HG03159 (cell line): ENCODE results near the gene PDIA6.
"Not testable (repeated sequence)": the region's sequence is repeated elsewhere in the genome, so short reads cannot be mapped to it uniquely, and the experiment has no call there.

Experiments used
- ATAC-seq: cut with Tn5 transposase; IDR thresholded peaks from one replicate; pipeline ENCODE4 v1.9.1; 2021; ENCODE audit warnings: mild to moderate bottlenecking, moderate library complexity; ENCODE audit not compliant: unreplicated experiment

Gene PDIA6

DNA sequence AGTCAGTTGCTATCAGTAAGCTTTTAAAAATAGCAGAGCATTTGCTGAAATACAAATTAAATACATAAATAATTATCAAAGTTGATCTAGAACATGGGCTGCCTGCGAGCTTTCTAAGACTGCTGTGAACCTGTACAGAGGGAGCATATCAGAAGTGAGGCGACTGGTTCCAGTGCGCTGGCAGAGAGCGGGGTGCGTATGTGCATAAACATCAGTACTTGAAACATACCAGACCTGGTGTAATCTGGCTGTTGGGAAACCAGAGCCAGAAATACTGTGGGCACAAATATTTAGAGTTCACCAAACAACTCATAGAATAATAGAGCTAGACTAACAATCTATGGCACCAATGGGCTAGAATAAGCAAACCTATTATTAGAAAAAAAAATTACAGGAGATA lies 27.3 kb downstream of the PDIA6 start:
- no peak for ATAC-seq

DNA sequence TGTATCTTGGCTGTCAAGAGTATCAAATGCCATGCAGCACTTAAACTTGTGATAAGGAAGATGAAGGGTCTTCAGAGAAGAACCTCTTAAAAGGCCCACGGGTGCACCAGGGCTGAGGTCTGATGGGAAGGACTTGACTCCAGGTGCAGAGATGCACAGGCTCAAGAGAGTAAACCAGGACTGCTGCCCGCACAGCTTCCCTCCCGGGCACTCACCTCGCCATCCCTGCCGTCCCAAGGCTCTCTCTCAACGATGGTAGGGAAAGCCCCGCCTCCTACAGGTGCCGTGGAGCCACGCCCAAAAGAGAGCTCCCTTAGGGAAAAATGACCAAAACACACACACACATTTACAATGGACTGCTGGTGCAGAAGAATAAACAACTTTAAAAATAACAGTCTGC lies 27.9 kb downstream of the PDIA6 start:
- no peak for ATAC-seq

DNA sequence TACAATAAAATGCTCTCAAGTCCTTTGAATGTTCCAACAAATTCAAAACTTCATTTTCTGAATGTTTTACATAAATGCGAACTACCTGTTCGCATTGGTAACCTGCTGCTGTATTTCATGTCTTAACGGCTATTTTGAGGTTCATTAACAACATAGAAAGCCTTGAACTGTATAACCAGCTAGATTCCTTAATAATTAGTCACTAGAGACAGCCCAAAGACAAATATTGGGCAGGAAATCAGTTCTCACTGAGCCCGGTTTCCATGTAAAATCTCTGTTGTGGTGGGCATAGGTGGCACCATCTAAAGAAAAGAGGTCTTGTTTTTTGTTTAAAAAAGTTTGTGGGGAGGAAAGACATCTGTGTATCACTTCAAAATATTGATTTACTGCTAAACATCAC lies 29.2 kb downstream of the PDIA6 start:
- no peak for ATAC-seq

DNA sequence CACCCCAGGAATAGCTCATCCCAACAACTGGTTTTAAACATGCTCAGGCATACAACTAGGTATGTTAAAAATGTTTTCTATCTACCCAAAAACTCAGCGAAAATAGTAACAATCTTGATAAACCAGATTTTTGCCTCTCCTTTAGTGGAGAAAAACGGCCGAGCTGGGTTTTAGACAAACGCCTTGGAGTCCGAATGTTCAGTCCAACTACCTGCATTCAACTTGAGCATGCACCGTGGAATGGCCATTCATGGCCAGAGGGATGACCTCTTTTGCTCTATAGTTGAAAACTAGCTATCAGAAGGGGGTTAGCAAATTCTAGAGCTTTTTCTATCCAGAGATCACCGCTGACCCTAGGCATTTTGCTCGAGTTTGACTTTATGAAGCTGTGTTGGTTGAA lies 30.8 kb downstream of the PDIA6 start:
- ATAC-seq: no peak

DNA sequence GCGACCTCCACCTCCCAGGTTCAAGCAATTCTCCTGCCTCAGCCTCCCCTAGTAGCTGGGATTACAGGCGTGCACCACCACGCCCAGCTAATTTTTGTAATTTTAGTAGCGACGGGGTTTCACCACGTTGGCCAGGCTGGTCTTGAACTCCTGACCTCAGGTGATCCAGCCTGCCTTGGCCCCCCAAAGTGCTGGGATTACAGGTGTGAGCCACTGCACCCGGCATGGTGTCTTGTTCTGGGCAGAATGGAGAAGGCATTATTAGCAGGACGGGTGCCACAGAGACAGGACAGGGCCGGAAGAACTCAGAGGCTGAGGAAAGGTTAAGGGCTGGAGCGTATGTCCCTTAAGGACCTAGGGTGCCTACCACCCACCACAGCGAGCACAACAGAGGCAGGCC lies 31.8 kb downstream of the PDIA6 start:
- ATAC-seq: not testable (repeated sequence)

DNA sequence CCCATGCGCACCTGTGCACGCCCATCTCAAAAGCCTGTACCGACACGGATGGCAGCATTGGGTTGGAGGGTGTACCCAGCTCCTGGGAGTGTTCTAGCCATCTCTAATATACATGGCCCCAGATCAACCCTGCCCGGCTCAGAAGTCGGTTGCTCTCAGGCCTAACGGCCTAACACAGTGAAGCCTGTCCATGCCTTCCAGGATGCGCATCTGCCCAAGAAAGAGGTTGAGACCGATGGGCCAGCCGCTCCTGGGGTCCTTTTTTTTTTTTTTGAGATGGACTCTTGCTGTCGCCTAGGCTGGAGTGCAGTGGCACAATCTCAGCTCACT lies 32.1 kb downstream of the PDIA6 start:
- no peak for ATAC-seq

DNA sequence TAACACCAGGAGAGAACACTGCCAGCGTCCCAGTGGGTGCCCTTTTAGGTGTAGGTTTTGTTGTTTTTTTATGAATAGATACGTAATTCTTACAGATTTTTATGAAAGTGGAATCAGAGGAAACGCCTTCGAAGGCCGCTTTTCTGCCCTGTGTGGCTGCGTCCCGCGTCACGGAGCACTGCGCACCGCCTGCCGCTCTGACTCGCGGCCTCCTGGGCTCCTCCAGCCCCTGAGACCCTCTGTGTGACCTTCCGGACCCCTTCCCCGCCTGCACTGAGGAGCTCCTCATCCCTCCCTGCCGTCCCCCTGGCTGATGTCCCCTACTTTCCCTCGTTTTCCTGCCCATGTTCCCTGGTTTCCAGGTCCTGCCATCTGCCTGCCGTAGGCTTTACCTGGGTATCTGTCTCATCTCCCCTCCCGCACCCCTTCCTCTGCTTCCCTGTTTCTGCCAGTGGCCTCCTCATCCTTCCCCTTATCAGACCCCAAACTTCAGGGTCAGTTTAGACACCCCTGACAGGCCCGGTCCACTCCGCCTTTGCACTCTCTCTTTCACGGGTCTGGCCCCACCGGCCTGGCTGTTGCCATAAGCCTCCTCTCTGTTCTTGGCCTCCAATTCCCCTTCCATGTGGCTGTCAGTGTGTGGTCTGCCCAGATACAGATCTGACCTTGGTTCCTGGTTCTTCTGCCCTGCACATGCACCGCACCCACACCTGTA lies 32.7 kb downstream of the PDIA6 start:
- ATAC-seq: no peak

DNA sequence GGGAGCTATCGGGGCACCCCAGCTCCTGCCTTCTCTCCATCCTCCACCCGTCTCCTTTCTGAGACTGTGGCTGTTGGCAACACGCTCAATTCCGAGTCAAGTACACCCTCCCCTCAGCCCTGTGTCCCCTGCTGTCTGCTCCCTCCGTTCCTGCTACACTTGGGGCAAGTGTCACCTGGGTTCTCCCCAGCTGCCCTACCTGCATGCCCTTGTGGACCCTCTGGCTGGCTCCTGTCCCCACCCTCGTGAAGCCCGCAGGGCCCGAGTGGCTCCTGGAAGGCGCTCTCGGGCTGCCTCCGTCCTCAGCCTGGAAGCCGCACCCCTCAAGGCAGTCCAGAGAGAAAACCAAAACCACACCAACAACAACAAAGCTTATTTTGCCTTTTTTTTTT lies 33.9 kb downstream of the PDIA6 start:
- no peak for ATAC-seq

DNA sequence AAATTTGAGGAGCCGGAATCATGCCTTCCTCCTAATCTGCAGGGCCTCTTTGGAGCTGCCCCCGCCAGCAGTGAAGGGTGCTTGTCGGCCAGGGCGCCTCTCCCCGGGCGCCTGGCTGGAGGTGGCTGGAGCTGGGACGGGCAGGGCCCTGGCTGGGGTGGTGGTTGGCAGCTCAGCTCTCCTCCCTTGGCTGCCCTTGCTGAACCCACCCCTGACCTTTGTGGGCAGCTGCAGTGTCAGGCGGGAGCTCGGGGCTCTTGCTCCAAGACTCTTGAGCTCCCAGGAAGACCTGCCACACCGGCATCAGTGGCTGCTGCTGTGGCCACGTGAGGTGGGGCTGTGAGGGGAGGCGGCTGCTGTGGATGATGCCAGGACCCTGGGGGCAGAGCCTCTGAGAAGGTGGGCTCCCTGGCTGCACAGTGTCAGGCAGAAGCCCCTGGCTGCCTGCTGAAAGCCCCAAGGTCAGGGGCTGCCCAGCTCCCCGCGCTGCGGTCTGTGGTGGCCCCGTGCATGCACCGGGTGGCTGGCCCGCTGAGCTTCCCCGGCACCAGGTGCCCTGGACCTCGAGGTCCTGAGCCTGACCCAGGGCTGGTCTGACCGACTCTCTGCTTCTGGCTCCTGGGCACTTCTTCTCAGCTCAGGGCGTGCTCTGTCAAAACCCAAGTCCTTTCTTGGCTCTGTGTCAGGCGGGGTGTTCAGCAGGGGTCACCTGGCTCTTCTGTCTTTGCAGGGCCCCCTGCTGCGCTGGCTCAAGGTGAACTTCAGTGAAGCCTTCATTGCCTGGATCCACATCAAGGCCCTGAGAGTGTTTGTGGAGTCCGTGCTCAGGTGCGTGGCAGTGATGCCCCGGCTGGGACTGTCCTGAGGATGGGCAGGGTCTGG lies 34.5 kb downstream of the PDIA6 start:
- no peak for ATAC-seq

DNA sequence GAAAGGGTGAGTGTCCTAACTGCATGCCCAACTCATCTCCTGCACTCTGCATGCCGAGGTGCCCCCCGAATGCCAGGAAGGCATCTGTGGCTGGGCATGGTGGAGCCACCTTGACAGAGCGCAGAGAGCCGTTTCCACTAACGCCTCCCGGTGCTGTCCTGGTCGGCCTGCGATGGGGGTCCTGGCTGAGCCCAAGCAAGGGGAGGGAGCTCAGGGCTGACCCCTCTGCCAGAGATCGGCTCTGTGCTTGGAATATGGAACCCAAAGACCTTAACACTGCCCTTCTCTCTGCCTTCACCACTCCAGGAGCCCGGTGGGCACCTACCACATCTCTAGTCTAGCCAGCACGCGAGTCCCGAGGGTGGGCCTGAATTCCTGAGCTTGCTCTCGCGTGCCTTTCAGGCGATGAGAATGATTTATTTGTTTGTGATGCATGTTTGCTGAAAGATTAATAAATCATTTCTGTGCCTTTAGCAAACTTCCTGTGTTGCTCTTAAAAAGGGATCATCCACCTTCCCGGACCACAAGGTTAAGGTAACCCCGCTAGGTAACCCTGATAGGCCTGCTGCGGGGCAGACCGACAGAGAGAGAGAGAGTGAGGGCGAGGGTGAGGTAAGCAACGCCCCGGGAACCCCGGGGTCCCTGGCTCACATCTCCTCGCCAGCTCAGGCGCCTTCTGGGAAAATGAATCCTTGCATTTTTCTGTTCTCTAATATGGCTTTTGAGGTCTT lies 35.3 kb downstream of the PDIA6 start:
- ATAC-seq: no peak

DNA sequence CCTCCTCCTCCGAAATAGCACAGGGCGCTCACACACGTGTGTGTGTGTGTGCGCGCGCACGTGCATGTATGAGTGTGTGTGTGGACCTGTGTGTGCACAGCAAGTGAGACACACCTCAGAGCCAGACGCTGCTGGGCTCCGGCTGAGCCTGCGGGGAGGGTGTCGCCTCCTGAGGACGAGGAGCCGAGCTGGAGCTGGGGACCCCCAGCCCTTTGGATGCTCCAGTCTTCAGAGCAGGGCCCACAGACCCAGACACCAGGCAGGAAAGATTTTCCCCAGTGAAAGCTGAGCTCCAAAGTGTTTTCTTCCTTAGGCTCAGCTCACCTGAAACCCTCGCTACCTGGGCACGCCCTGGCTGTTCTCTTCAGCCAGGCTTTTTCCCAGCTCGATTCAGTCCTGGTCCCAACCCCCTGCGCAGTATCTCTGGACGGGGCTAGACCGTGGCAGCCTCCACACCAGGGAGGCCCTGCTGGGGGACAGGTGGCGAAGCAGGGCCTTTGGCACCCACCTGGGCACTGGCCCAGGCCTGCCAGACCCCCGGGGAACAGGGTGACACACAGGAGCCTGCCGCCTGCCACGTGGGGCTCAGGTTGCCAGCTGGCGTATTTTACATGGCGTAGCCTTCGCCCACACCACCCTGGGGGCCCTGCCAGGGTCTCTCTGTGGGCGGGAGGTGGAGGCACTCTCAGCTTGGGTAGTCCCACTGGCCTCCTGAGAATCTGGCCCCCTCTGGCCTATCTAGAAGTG lies 36.2 kb downstream of the PDIA6 start:
- ATAC-seq: no peak

DNA sequence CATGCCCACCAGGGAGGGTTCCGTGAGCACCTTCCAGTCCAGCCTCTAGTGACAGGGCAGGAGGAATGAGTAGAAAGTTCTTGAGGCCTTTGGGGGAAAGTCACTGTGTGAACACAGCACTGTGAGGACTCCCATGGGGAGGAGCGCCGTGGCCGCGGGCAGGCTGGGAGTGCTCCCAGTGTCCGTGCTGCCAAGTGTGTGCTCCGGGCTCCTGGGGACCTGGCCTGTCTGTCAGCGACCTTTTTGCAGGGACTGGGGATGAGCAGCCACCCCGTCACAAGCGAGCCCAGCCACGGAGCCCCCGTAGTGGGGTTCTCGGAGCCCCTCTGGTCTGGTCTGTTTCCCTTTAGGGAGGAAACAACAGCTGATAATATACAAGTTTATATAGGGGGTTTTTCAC lies 36.8 kb downstream of the PDIA6 start:
- ATAC-seq: no peak

DNA sequence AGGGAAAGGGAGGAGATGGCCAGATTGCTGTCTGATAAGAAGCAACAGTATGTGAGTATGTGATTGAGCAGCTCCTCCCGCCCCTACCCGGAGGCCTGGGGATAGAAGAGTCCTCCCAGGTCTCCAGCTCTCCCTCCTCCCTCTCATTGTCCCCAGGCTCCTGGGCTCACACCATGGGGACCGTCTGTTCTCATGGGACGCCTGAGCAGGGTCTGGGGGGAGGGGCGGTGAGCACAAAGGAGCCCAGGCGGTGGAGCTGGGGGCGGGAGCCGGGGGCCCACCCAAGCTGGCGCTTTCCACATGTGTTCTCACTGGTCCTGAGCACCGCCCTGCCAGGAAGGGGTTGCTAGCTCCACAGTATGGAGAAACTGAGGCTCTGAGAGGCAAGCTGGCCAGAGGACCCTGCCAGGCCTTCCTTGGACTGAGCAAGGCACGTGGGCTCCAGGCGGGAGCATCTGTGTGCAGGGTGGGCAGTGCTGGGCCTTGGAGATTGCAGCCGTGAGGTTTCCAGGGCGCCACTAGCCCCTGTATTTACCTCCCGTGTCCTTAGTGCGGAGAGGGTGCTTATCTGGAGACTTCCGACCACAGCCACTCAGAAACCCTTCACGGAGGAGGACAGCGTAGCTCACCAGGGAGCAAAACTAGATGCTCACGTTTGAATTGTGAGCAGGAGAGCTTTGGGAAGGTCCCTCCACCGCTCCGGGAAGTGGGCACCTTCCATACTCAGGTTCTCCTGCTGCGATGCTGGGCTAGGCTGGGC lies 37.4 kb downstream of the PDIA6 start:
- ATAC-seq: no peak

DNA sequence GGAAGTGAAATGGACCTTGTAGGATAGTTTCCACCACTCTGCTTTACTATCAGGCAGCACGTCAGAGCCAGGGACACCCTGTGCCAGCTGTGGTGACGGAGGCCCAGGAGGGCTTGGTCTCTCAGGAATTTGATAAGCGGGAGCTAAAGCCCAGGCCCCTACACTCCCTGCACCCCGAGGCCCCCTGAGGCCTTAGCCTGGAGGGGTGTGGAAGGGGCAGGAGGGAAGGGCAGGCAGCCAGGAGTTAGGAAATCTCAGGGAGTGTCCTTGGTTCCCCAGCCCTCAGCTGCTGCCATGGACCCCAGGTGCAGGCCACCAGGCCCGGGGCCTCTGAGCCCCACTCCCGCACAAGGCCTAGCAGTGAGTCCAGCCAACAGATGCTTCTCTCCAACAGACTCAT lies 38.2 kb downstream of the PDIA6 start:
- no peak for ATAC-seq

DNA sequence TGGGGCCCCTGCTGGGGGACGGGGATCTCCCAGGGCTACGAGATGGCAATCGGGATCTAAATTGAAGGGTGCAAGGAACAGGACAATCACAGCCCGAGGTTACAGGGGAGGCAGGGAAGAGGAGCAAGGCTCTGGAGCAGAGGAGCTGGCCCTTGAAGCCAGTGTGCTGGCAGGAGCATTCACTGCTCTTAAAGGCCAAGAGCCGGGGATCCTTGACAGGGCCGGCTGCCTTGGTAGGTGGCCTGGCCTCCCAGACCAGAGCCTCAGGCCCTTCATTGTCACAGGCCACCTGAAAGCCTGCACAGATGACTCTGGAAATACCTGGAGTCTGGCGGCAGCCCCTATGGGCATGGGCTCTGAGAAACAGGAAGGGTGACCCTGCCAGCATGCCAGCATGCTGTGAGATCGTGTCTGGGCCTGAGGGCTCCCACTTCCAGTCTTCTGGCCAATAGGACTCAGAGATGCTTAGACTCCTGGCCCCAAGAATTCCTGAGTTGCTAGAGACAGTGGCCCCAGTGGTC lies 38.7 kb downstream of the PDIA6 start:
- no peak for ATAC-seq

DNA sequence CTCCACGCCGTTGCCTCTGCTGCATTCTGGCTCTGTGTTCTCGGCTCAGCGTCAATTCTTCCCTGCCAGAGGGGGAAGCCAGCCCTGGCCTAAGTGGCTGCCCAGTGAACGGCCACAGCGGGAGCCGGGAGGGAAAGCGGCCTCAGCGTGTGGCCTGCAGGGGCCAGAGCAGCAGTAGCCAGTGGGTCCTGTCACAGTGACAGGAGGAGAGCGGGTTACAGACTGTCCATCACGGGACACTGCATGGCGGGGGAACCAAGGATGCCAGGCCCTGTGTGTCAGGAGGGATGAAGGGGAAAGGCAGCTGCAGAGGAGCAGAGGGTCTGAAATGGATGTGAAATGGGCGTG lies 39.7 kb downstream of the PDIA6 start:
- ATAC-seq: no peak

DNA sequence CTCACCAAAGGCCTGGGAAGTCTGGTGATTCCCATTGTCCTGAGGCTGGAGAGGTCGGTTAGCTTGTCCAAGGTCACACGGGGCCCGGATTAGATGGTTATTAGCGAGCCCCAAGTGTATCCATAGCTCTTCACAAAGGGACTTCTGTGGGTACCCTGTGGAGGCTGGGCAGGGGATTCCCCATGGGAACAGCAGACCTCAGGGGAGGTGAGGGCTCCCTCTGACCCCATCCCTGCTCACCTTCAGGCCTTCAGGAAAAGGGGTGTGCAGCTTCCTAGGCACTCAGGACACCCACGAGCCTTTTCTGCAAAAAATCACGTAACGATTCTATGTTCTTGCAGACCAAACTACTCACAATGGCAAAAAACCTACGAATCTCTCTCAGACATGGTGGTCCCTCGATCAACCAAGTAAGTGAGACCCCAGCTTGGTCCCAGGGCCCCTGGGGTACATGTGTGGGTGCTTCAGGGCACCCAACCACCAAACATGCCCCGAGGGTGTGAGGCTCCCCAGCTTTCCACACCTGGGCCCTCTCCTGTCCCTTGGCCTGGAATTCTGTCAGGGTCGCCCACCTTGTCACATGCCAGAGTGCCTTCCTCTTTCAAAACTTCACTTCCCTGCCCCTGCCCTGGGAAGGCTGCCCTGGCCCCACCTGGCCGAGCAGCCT lies 40.3 kb downstream of the PDIA6 start:
- no peak for ATAC-seq

DNA sequence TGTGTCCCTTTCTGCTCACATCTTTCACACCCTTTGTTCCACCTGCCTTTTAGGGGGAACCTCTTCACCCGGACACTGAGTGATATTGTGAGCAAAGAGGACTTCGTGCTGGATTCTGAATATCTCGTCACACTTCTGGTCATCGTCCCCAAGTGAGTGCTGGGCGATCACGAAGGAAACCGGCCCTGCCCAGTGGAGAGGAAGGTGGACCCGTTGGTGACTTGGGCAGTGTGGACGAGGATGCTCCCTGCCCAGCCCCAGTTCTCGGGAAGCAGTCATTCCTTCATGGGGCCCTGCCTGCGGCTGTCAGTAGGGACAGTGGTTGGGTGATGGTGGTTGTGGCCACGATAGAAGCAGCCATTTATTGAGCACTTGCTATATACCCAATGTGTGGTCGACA lies 40.8 kb downstream of the PDIA6 start:
- ATAC-seq: no peak

DNA sequence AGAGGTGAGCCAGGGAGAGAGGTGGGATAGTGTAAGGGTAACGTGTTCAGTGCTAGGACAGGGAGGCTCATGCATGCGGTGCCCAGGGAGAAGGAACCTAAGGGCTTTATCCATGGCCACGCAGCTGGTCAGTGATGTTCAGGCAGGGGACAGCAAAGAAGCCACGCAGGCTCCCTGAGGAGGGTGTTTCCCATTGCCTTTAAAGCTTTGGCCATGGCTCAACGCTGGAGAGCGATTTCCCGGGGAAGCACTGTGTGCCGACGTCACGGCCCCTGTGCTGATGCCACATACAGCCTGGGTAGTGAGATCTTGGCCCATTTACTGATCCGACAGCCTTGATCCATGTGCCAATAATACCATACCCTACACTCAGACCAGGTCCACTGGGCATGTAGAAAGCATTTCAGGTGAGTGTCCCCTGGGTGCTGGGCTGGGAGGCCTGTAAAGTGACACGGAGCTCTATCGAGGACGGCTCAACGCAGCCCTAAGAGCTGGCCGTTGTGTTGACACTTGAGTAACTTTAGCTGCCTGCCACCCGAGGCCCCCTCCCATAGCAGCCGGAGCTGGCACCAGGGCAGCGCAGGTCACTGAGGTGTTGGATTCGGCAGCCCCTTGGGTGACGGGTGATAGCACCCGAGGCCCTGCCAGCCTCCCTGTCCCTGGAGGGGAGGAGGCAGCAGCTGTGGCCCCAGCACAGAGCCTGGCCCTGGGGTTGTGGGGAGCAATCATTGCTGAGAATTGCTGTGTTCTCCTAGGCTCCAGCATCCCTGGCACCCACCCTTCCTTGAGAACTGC lies 41.4 kb downstream of the PDIA6 start:
- ATAC-seq: no peak
